Caco-2 (cell line): Measurements from ENCODE around the gene MAGI1. TPM values are rescaled to one million over a fixed set of nuclear protein-coding genes. Genes with fewer than 3 reads are reported as not detected.

ENCODE experiments used
- BruUV-seq: library from RNA; stranded (reverse); fragments of 400-500 nt; replicated peaks from 2 replicates; lab custom pipeline; 2021; lab: Mats Ljungman, UMichigan
- CTCF ChIA-PET: fragments of 300-600 bp; sonication (Branson Sonifier 250); formaldehyde crosslinking; loops from one replicate; lab custom pipeline; 2022; ENCODE audit warnings: antibody characterized with exemption; lab: Charles Lee
- POLR2A ChIA-PET: fragments of 300-600 bp; sonication (Branson Sonifier 250); formaldehyde crosslinking; loops from one replicate; lab custom pipeline; 2022; ENCODE audit warnings: antibody characterized with exemption; lab: Charles Lee
- DNase-seq, 2 experiments: peaks; one replicate each; pipeline versions ENCODE4 v3.0.0 to v3.0.0-alpha.2; 2020 to 2022
- H3K27me3 ChIP-seq: replicated peaks from 2 replicates; pipeline ENCODE4 v1.6.0; 2011; ENCODE audit warnings: low read length; ENCODE audit not compliant: control insufficient read depth, insufficient read depth
- H3K36me3 ChIP-seq: 2 replicates; pipeline ENCODE4 v1.5.1; 2011; ENCODE audit warnings: low read length; ENCODE audit not compliant: control insufficient read depth, insufficient read depth
- H3K4me1 ChIP-seq: fragments of 250-450 bp; sonication (Bioruptor Pico); 2 replicates; pipeline ENCODE4 v1.5.1; 2020; ENCODE audit warnings: mild to moderate bottlenecking
- H3K4me3 ChIP-seq: 2 replicates; pipeline ENCODE4 v1.5.1; 2011; ENCODE audit warnings: low read depth, mild to moderate bottlenecking, control low read depth, low read length
- H3K9me3 ChIP-seq: fragments of 250-450 bp; sonication (Bioruptor Pico); 2 replicates; pipeline ENCODE4 v1.5.1; 2020; ENCODE audit warnings: mild to moderate bottlenecking, moderate library complexity
- H3K27ac Mint-ChIP-seq: one replicate; pipeline ENCODE4 v1.8.0; 2022; ENCODE audit warnings: mixed read lengths; ENCODE audit not compliant: unreplicated experiment
- H3K27me3 Mint-ChIP-seq: one replicate; pipeline ENCODE4 v1.8.0; 2022; ENCODE audit warnings: mixed read lengths; ENCODE audit not compliant: insufficient read depth, unreplicated experiment
- H3K36me3 Mint-ChIP-seq: one replicate; pipeline ENCODE4 v1.8.0; 2022; ENCODE audit warnings: mild to moderate bottlenecking, mixed read lengths; ENCODE audit not compliant: insufficient read depth, unreplicated experiment
- H3K4me1 Mint-ChIP-seq: one replicate; pipeline ENCODE4 v1.8.0; 2022; ENCODE audit warnings: low read depth, mixed read lengths; ENCODE audit not compliant: unreplicated experiment
- H3K4me3 Mint-ChIP-seq: one replicate; pipeline ENCODE4 v1.8.0; 2022; ENCODE audit warnings: mild to moderate bottlenecking, moderate library complexity, mixed read lengths; ENCODE audit not compliant: unreplicated experiment
- H3K9me3 Mint-ChIP-seq: one replicate; pipeline ENCODE4 v1.8.0; 2022; ENCODE audit warnings: mixed read lengths; ENCODE audit not compliant: unreplicated experiment
- CTCF ChIP-seq, 2 experiments: fragments of 200-600 bp in 1 of 2; IDR thresholded peaks; 1 replicate in 1 of 2; 2 replicates in 1 of 2; pipeline versions ENCODE4 v1.5.1 to v1.8.0; 2011 to 2022; ENCODE audit warnings: antibody characterized with exemption in 1 of 2, control low read depth in 1 of 2, inconsistent platforms in 1 of 2, low read depth in 1 of 2, low read length in 1 of 2, mild to moderate bottlenecking in 1 of 2, moderate library complexity in 1 of 2; ENCODE audit not compliant: insufficient read depth in 1 of 2, severe bottlenecking in 1 of 2, unreplicated experiment in 1 of 2
- intact Hi-C: fragments of 100-400 bp; cut with micrococcal nuclease; formaldehyde crosslinking; loops from one replicate; pipeline ENCODE4 v1.10.0; 2022; ENCODE audit not compliant: unreplicated experiment
- total RNA-seq: library from RNA; stranded (reverse); gene quantifications from 2 replicates; pipeline ENCODE4 v1.2.3, GENCODE V29; 2022

The MAGI1 gene
- total RNA-seq, 1 experiment from 2014 or later: 64.9 TPM

- ChIA-PET CTCF (no interaction called here), POLR2A (no interaction called here)
- H3K27me3 Mint-ChIP-seq: no peaks in the 10 kb centered on the region
- intact Hi-C loops: no loop called here
- no peaks in the 10 kb centered on the region for H3K36me3 Mint-ChIP-seq
- no peaks in the 10 kb centered on the region for H3K4me1 Mint-ChIP-seq
- no peaks in the 10 kb centered on the region for H3K36me3 ChIP-seq
- H3K4me3 ChIP-seq: no peak overlapping the region
- no peak for TF ChIP-seq CTCF (IDR thresholded peaks at IDR 0.05; ENCODE audit: insufficient read depth in 1 of 2, low read depth in 1 of 2, low read length in 1 of 2, severe bottlenecking in 1 of 2, unreplicated experiment in 1 of 2)
- H3K27me3 ChIP-seq: no peaks in the 10 kb centered on the region
- H3K9me3 Mint-ChIP-seq: no peaks in the 10 kb centered on the region
- H3K9me3 ChIP-seq: no peaks in the 10 kb centered on the region
- no peak overlapping the region for H3K4me3 Mint-ChIP-seq
- no peak overlapping the region for H3K27ac Mint-ChIP-seq
- DNase-seq: no peak
- H3K4me1 ChIP-seq: no peaks in the 10 kb centered on the region
- no TSS peak for BruUV-seq
Observed at GRCh38 chr3:65526656-65527055, 512.1 kb downstream of the MAGI1 start.

- Mint-ChIP-seq H3K4me3 (no peak overlapping the region), H3K9me3 (no peaks in the 10 kb centered on the region), H3K27me3 (no peaks in the 10 kb centered on the region), H3K36me3 (no peaks in the 10 kb centered on the region), H3K27ac (no peak overlapping the region), H3K4me1 (no peaks in the 10 kb centered on the region)
- TF ChIP-seq CTCF (IDR thresholded peaks at IDR 0.05; ENCODE audit: insufficient read depth in 1 of 2, low read depth in 1 of 2, low read length in 1 of 2, severe bottlenecking in 1 of 2, unreplicated experiment in 1 of 2): no peak
- Histone ChIP-seq H3K9me3 (no peaks in the 10 kb centered on the region), H3K27me3 (no peaks in the 10 kb centered on the region), H3K4me1 (no peaks in the 10 kb centered on the region), H3K36me3 (no peaks in the 10 kb centered on the region), H3K4me3 (no peak overlapping the region)
- intact Hi-C loops: no loop called here
- ChIA-PET POLR2A (no interaction called here), CTCF (no interaction called here)
- no TSS peak for BruUV-seq
- no peak for DNase-seq
Observed at GRCh38 chr3:65524584-65524983, 514.1 kb downstream of the MAGI1 start.

- no peak for TF ChIP-seq CTCF (IDR thresholded peaks at IDR 0.05; ENCODE audit: insufficient read depth in 1 of 2, low read depth in 1 of 2, low read length in 1 of 2, severe bottlenecking in 1 of 2, unreplicated experiment in 1 of 2)
- intact Hi-C loops: no loop called here
- Histone ChIP-seq H3K36me3 (no peaks in the 10 kb centered on the region), H3K27me3 (no peaks in the 10 kb centered on the region), H3K9me3 (no peaks in the 10 kb centered on the region), H3K4me1 (no peaks in the 10 kb centered on the region), H3K4me3 (no peak overlapping the region)
- ChIA-PET CTCF (no interaction called here), POLR2A (no interaction called here)
- DNase-seq: no peak
- no peak overlapping the region for H3K4me3 Mint-ChIP-seq
- BruUV-seq: no TSS peak
- H3K4me1 Mint-ChIP-seq: no peaks in the 10 kb centered on the region
- H3K36me3 Mint-ChIP-seq: no peaks in the 10 kb centered on the region
- no peak overlapping the region for H3K27ac Mint-ChIP-seq
- H3K27me3 Mint-ChIP-seq: no peaks in the 10 kb centered on the region
- peaks cover under 1% of the 10 kb centered on the region for H3K9me3 Mint-ChIP-seq
Observed at GRCh38 chr3:65523878-65524277, 514.8 kb downstream of the MAGI1 start.
